T-helper 1 cell (primary cell): Measurements from ENCODE around the gene DCX.

Source experiments
- DNase-seq, 5 donors: peaks; one replicate each; pipeline ENCODE4 v3.0.0-alpha.2; 2012 to 2020

Gene DCX

DNA sequence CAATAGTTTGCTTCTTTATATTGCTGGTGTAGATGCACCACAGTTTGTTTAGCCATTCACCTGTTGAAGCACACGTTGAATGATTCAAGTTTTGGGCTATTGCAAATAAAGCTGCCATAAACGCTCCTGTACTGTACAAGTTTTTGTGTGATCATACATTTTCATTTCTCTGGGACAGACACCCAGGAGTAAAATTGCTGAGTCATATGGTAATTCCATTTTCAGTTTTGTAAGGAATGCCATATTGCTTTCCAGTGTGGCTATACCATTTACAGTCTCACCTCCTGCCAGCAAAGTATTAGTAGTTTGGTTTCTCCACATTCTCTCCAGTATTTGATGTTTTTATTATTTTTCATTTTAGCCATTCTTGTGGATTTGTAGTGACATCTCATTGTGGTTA lies 109.7 kb downstream of the DCX start:
- DNase-seq = no peak

DNA sequence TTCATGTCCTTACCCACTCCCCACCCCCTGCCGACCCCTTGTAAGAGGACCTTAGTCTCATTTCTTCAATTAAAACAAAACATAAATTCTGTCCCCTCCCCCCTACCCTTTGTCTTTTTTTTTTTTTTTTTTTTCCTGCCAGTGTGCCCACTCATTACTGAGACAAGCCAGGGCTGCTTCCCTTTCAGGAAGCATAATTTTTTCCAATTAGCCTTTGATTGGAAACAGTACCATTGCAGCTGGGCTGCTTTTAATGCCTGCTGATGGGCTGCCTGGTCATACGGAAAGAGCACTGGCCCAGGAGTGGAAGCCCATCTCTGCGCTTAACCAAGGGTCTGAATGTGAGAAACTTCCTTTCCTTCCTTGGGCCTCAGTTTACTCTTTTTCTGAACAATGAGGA lies 123.2 kb downstream of the DCX start:
- no peak for DNase-seq

DNA sequence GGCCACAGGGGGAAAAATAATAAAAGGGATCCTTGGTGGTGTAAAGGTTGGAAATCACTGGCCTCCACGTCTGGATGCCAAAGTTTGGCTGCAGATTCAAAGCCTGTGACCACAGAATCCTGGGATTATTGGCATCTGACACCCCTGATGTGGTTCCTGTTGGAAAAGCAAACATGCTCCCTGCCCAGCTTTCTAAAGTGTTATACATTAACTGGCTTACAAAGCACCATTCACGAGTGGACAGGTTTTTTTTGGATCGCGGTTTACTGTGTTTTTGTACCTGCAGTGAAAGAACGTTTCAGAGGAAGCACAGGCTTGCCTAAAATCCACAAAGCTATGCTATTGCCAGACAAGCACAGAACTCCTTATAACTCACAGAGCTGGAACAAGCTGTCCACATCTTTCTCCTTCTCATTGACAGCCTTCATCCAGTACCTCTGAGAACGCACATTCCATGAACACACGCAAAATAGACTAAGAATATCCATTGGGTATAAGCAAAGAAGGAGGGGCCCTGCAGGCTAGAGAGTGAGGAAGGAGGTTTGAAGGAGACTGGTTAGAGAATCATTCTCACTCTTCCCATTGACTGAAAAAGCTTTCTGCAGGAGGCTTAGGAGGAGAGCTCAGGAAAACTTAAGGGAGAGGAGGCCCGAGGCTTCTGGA lies 127.2 kb downstream of the DCX start:
- DNase-seq = no peak

DNA sequence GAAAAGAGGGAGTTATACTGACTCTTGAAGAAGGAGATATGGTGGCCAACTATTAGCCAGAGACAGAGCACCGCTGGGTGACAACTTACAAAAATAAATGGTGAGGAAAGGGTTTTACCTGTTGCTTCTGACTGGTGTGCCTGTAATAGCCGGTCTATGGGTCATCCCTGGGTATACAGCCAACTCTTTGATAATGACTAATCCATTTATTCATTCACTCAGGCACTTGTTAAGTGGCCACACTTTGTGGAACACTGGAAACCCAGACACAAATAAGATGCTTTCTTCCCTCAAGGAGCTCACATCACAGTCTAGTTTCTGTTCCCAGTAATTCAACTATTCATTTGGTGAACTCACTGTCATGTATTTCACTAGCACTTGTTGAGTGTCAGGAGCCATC lies 128.5 kb downstream of the DCX start:
- no peak for DNase-seq

DNA sequence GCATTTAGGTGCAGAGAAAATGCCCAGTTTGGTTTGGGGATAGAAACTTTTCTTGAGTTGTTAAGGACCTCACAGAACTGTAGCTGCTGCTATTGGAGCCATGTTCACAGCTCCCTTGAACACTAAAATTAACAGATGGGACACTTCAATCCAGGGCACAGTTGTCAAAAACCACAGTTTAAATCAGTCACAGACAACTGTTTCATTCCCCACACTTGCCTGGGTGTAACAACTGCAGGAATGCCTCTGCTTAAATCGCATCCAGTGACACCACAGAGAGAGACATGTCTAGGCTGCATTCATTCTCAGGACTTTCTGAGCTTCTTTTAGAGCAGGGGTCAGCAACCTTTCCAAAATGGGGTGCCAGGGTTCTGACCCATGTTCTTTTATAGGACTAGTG lies 129.0 kb downstream of the DCX start:
- DNase-seq = no peak

DNA sequence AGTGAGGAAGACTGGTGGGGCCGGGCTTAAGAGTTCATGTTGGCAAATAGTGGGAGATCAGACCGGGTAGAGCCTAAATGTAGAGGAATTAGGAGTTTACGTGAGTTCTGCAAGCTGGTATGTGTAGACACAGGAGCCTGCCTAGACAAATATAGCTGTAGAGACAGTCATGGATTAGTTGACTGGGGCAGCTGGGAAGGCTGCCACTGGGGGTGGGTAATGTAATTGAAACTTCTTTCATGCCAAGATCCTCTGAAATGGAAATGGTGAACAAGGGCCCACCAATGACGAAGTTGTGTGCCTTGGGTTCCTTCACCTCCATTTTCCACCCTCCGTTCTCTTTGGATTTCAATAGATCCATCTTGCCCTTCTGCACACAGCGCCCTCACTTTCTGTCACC lies 129.9 kb downstream of the DCX start:
- no peak for DNase-seq

DNA sequence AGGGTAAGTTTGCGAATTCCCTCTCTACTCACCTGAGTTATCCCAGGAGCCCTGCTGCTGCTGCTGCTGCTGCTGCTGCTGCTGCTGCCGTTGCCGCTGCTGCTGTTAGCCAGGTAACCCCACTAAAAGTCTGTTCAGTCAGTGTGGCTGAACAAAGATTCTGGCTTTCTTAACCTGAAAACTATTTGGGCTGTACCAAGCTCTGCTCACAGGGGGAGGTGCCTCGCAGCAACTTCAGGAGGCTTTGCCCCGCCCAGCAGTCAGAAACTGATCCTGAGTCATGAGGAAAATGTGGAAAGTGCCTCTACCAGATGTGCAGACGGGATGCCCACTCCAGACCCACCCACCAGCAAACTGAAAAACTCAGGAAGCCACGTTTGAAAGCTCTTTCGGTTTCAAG lies 141.7 kb downstream of the DCX start, which contains the start of gene CAPN6:
Gene CAPN6 (minus strand): TSS at position 145 of the 400 bp plus-strand sequence. CDS start 6,547 bp downstream, outside the sequence.
- no peak for DNase-seq

DNA sequence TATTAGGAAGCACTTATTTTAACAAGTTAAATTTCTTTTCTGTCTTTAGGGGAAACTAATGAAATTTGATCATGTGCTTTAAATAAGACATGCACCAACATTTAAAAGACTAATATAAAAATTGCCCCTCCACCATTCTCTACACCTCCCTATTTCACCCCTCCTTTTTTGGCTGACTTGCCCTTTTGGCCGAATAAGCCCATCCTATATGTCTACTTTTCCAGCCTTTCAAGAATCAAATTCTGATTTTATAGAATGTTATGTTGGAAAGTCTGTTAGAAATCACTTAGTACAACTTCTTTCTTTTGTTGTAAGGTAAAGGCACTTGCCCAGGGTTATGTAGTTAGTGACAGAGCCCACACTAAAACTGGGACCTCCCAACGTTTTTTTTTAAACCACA lies 143.5 kb downstream of the DCX start:
- DNase-seq = no peak

DNA sequence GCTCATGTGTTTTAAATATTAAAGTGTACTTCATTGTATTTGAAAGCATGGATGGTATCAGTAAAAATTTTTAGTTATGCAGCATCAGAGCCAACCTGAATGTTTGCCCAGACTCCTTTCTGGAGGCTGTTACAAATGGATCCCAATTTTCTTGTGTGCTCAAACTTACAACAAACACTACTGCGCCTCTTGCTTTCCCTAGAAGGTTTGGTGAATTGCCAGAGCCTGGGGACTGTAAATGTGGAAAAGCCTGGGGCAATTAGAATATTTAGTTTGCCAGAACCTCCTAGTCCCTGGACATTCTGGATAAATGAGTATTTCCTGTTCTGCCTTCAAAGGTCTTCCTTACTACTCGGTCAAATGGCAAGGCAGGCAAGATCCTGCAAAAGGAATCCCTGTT lies 146.5 kb downstream of the DCX start:
- no peak for DNase-seq

DNA sequence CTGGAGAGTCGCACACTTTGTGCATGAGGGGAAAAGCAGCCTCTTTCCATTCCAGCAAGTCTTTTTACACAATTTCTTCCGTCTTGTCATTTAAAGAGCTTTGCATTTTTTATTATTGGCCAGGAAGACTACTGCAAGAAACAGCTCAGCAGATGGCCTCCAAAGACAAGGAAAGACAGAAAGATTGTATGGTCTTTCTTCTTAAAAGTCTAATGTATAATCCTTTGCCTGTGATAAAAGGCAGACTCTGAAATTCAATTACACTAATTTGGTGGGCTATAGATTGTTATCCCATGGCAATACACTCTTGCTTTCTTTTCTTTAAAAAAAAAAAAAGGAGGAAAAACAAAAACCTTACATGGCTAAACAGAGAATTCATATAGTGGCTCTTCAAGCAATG lies 147.6 kb downstream of the DCX start:
- DNase-seq = no peak

DNA sequence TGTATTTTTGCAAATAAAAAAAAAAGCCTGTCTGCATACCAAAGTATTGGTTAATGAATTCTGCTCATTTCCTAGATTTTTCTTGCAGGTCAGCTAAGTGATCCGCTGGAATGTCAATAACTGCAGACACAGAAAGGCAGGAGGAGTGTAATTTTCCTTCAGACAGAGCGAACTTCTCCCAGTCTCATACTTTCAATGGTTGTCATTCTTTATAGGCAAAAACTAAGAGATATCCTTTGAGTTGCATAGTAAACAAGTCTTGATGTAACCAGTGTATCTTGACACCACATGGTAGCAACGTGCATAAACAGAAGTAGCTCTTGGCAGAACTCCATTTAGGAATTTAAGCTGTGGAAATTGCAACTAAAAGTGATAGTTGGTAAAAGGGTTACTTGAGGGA lies 149.9 kb downstream of the DCX start:
- no peak for DNase-seq

DNA sequence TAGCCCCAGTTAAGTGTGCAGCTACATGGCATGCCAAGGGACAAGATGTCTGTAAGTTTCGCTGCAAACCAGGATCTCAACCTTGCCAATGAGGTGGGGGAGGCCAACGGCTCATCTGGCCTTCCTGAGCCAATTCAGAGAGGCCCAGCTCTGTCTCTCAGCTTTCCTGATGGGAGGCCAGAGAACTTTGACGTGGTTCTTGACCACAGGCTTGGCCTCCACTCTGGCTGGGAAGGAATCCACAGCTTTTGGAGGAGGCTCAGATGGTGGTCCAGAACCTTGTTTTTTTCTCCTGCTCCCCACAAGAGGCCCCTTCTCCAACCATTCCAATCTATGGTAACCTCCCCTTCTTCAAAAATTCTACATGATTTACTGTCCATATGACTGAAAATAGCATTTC lies 151.5 kb downstream of the DCX start:
- DNase-seq = no peak

DNA sequence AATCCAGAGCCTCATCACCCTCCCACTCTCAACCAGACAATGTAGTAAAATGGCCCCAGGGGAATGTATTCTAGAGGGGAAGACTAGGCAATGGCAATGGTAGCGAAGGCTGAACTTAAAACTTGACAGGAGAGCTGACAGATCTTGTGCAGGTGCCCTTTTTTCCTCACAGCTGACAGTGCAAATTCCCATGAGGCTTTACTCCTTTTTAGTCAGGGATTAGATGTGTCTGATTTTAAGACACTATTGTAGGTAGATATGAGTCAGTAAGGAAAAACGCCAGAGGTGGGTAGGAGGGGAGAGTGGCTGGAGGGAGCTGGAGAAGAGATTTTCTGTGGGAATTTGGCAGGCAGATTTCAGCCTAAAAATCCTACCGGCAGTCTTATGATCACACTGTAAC lies 152.4 kb downstream of the DCX start:
- DNase-seq = no peak

DNA sequence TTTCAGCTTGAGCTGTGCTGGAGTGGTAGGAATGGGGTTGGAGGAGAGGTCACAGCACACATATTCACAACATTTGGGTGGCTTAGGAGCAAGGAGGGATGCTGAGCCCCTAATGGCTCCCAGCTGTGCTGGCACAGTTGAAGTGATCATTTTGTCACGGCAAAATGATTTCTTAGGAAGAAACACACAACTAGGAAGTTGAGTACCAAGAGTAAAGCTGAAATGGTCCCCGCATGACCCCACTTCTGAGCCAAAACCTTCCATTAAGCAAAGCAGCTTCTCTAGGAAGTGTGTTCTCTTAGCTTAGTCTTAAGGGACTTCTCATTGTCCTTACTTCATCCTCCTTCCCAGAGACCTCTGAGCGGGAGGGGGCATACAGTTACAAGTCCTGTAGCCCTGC lies 154.3 kb downstream of the DCX start:
- no peak for DNase-seq

DNA sequence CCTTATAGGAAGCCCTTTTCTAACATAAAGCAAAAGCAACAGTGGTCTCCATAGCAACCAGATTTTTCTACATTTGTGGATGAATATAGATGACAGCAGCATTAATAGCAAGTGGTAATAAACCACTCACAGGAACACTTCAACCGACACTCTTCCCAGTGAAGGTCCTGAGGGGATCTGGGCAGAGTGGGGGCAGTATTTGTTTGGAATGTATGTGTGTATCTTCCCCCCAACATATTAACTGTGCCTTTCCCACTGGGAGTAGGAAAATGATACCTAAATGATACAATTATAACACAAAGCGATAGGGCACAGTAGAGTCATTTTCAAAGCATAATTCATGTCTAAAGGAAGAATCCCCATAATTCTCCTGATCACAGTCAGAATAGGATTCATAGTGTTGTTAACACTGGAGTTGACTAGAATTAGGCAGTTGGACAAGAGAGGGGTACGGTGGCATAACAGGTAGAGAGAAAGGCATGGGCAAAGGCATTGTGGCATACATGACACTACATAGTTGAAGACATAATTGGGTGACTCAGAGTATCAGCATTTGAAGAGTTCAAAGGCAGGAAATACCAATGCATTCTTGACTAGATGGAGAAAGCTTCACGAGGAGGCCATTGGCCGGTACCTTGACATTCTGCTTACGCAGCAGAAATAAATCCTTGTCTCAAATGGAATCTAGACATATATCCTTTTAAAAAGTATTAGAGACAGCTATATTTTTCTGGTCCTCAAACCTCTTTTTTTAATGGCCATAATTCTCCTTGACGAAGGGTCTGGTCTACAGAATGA lies 156.9 kb downstream of the DCX start:
- DNase-seq = no peak

DNA sequence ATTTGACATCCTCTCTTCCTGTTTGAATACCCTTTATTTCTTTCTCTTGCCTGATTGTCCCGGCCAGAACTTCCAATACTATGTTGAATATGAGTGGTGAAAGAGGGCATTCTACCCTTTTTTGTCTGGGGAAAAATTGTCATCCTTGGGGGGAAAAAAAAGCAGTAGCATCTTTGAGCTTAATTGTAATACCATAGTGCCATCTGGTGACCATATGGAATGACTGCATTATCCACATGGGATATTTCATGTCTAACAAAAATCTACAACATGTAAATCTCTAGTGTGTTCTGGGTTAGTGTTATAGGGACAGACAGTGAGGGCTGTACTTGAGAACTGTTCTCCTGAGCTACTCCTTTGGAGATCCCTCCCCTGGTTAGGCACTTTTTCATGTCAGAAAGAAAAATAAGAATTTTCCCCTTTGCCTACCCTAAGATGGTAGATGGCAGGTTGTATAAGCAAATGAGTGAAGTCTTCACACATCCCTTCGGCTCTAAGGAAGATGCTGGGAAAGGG lies 167.7 kb downstream of the DCX start:
- peak in 1 of 5 donors; percentile 5 for DNase-seq
